Measurements from ENCODE around the gene AVPI1. TPM values are rescaled to one million over a fixed set of nuclear protein-coding genes. Genes with fewer than 3 reads are reported as not detected.

AVPI1 gene, protein sequence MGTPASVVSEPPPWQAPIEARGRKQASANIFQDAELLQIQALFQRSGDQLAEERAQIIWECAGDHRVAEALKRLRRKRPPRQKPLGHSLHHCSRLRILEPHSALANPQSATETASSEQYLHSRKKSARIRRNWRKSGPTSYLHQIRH
- 2.8 TPM for polyA plus RNA-seq (2013)

- peak within 1 kb of the TSS; percentile 51 to 86 (median 74) for H3K4me3 ChIP-seq (ENCODE audit: control insufficient read depth in 1 of 7, extremely low read depth in 1 of 7, insufficient read depth in 4 of 7, low read depth in 2 of 7, low read length in 6 of 7)
- peaks cover 0 to 33% (median 23%) of the 10 kb centered on the region in 4 experiments for H3K4me1 ChIP-seq (ENCODE audit: control extremely low read depth in 1 of 4, control insufficient read depth in 4 of 4, insufficient read depth in 4 of 4, low read length in 3 of 4)
- no peaks in the 10 kb centered on the region for H3K36me3 ChIP-seq (ENCODE audit: control insufficient read depth in 4 of 4, insufficient read depth in 4 of 4, low read length in 3 of 4)
- H3K9me3 ChIP-seq (ENCODE audit: control extremely low read depth in 1 of 5, control insufficient read depth in 4 of 5, insufficient read depth in 2 of 5, low read depth in 1 of 5, low read length in 4 of 5) = no peaks in the 10 kb centered on the region
- ChIA-PET POLR2A (interaction anchor here (0.8 to 1.8 kb wide), 3 partner anchors 10 to 17 kb away, joined by 3 to 6 read pairs (median 3); no protein-coding TSS in a partner anchor), CTCF (interaction anchor here (1.2 to 6.5 kb wide), 13 partner anchors 10 to 80 kb away, joined by 3 to 54 read pairs (median 6); partner anchors contain the start of genes MARVELD1 and ZFYVE27)
- under 1% methylated on average over 65 of the region's 78 CpGs for WGBS (ENCODE audit: insufficient coverage)
- H3K27ac ChIP-seq (ENCODE audit: insufficient read depth in 1 of 2, low read depth in 1 of 2, low read length in 2 of 2, poor library complexity in 1 of 2, severe bottlenecking in 2 of 2) = peak within 1 kb of the TSS; percentile 40 to 72
- peak; percentile 96 to 98 (median 98) for DNase-seq
- H3K27me3 ChIP-seq (replicated peaks in 2 of 5; ENCODE audit: control insufficient read depth in 4 of 5, insufficient read depth in 5 of 5, low read length in 4 of 5) = no peaks in the 10 kb centered on the region
Measured at GRCh38 chr10:97686962-97687784, at the start of gene AVPI1. AVPI1 (minus strand) TSS chr10:97687241; CDS start chr10:97679905, 7,336 bp downstream.

- no peaks in the 10 kb centered on the region for H3K9me3 ChIP-seq (ENCODE audit: control extremely low read depth in 1 of 5, control insufficient read depth in 4 of 5, insufficient read depth in 2 of 5, low read depth in 1 of 5, low read length in 4 of 5)
- CTCF ChIA-PET = interaction anchor here (1.1 to 21.5 kb wide), 10 partner anchors 10 to 61 kb away, joined by 3 to 623 read pairs (median 6); partner anchors contain the start of genes AVPI1 and MARVELD1
- peaks cover 7 to 19% (median 15%) of the 10 kb centered on the region in 4 experiments for H3K4me1 ChIP-seq (ENCODE audit: control extremely low read depth in 1 of 4, control insufficient read depth in 4 of 4, insufficient read depth in 4 of 4, low read length in 3 of 4)
- POLR2A ChIA-PET = interaction anchor here (1.2 kb wide), 1 partner anchor 23 kb away, joined by 4 read pairs; the partner anchor contains the start of gene MARVELD1
- H3K27me3 ChIP-seq (replicated peaks in 2 of 5; ENCODE audit: control insufficient read depth in 4 of 5, insufficient read depth in 5 of 5, low read length in 4 of 5) = no peaks in the 10 kb centered on the region
- H3K4me3 ChIP-seq (ENCODE audit: control insufficient read depth in 1 of 7, extremely low read depth in 1 of 7, insufficient read depth in 4 of 7, low read depth in 2 of 7, low read length in 6 of 7) = peak overlapping the region in 6 of 7 experiments; percentile 75 to 96 (median 91)
- peaks cover 4 to 20% (median 12%) of the 10 kb centered on the region in 4 experiments for H3K36me3 ChIP-seq (ENCODE audit: control insufficient read depth in 4 of 4, insufficient read depth in 4 of 4, low read length in 3 of 4)
- H3K27ac ChIP-seq (ENCODE audit: insufficient read depth in 1 of 2, low read depth in 1 of 2, low read length in 2 of 2, poor library complexity in 1 of 2, severe bottlenecking in 2 of 2) = peak overlapping the region in 1 of 2 experiments; percentile 91
- DNase-seq = no peak
- 70% methylated on average over 12 of the region's 13 CpGs for WGBS (ENCODE audit: insufficient coverage)
Measured at GRCh38 chr10:97736403-97736901, 49.4 kb upstream of the AVPI1 start.

DNA sequence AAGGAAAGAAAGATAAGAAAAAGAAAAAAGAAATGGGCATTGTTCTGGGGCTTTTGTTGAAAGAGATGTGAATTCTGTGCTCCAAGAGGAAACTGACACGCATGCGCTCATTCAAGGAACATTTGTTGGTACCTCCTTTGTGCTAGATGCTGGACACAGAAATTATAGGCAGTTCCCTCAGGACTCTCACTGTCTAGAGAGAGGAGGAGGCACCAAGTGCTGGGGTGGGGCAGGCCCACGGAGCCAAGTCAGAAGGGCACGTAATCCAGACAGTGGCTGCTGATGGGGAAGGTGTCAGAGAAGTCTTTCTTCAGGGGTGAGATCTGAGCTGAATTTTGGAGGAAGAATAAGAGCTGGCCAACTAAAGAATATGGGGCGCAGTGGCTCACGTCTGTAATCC, 47.0 kb upstream of the AVPI1 start:
- POLR2A ChIA-PET = no interaction called here
- 83% methylated on average over 4 of the region's 6 CpGs for WGBS (ENCODE audit: insufficient coverage)
- CTCF ChIA-PET = interaction anchor here (1.1 to 21.5 kb wide), 9 partner anchors 10 to 162 kb away, joined by 3 to 623 read pairs (median 4); partner anchors contain the start of gene MARVELD1

DNA sequence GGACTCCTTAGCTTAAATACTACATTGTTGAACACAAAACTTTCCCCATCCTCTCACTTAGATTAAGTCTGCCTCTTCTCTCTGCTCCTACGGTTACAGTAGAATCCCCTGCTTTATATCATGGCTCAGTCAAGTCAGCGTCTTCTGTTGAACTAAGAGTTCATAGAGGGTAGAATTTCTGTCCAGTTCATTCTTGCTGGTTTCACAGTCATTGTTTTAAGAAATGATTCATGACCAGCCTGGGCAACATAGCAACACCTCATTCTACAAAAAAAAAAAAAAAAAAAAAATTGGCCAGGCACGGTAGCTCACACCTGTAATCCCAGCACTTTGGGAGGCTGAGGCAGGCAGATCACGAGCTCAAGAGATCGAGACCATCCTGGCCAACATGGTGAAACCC, 46.2 kb upstream of the AVPI1 start:
- Histone ChIP-seq H3K27ac (ENCODE audit: insufficient read depth in 1 of 2, low read depth in 1 of 2, low read length in 2 of 2, poor library complexity in 1 of 2, severe bottlenecking in 2 of 2) (no peak overlapping the region), H3K27me3 (replicated peaks in 2 of 5; ENCODE audit: control insufficient read depth in 4 of 5, insufficient read depth in 5 of 5, low read length in 4 of 5) (no peaks in the 10 kb centered on the region), H3K4me1 (ENCODE audit: control extremely low read depth in 1 of 4, control insufficient read depth in 4 of 4, insufficient read depth in 4 of 4, low read length in 3 of 4) (peaks cover 7 to 14% (median 12%) of the 10 kb centered on the region in 4 experiments), H3K9me3 (ENCODE audit: control extremely low read depth in 1 of 5, control insufficient read depth in 4 of 5, insufficient read depth in 2 of 5, low read depth in 1 of 5, low read length in 4 of 5) (no peaks in the 10 kb centered on the region), H3K4me3 (ENCODE audit: control insufficient read depth in 1 of 7, extremely low read depth in 1 of 7, insufficient read depth in 4 of 7, low read depth in 2 of 7, low read length in 6 of 7) (no peak overlapping the region), H3K36me3 (ENCODE audit: control insufficient read depth in 4 of 4, insufficient read depth in 4 of 4, low read length in 3 of 4) (no peaks in the 10 kb centered on the region)
- no peak for DNase-seq
- ChIA-PET POLR2A (no interaction called here), CTCF (interaction anchor here (1.0 to 21.5 kb wide), 11 partner anchors 10 to 161 kb away, joined by 3 to 623 read pairs (median 5); partner anchors contain the start of genes AVPI1 and MARVELD1)
- WGBS (ENCODE audit: insufficient coverage) = 100% methylated on average over 1 of the region's 5 CpGs

More for the DNA sequence above, 47.0 kb upstream of the AVPI1 start:
- Histone ChIP-seq H3K27ac (ENCODE audit: insufficient read depth in 1 of 2, low read depth in 1 of 2, low read length in 2 of 2, poor library complexity in 1 of 2, severe bottlenecking in 2 of 2) (no peak overlapping the region), H3K4me3 (ENCODE audit: control insufficient read depth in 1 of 7, extremely low read depth in 1 of 7, insufficient read depth in 4 of 7, low read depth in 2 of 7, low read length in 6 of 7) (no peak overlapping the region), H3K9me3 (ENCODE audit: control extremely low read depth in 1 of 5, control insufficient read depth in 4 of 5, insufficient read depth in 2 of 5, low read depth in 1 of 5, low read length in 4 of 5) (no peaks in the 10 kb centered on the region), H3K36me3 (ENCODE audit: control insufficient read depth in 4 of 4, insufficient read depth in 4 of 4, low read length in 3 of 4) (peaks cover 0 to 4% (median under 1%) of the 10 kb centered on the region in 4 experiments), H3K4me1 (ENCODE audit: control extremely low read depth in 1 of 4, control insufficient read depth in 4 of 4, insufficient read depth in 4 of 4, low read length in 3 of 4) (peaks cover 7 to 19% (median 15%) of the 10 kb centered on the region in 4 experiments), H3K27me3 (replicated peaks in 2 of 5; ENCODE audit: control insufficient read depth in 4 of 5, insufficient read depth in 5 of 5, low read length in 4 of 5) (no peaks in the 10 kb centered on the region)
- no peak for DNase-seq

DNA sequence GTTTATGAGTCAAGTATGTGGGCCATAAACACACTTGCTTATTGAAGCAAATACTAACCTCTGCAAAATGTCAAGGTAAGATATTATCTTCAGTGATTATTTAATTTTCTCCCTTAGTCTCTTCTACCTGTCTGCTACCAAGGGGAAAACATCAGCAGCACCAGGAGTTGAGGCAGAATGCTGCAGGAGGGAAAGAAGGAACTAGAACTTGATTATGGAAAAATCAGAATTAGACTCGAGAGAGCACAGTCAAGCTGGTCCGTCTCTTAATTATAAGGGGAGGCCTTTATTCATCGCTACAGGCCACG, 45.0 kb upstream of the AVPI1 start:
- Histone ChIP-seq H3K4me1 (ENCODE audit: control extremely low read depth in 1 of 4, control insufficient read depth in 4 of 4, insufficient read depth in 4 of 4, low read length in 3 of 4) (peaks cover 0 to 4% (median 3%) of the 10 kb centered on the region in 4 experiments), H3K27ac (ENCODE audit: insufficient read depth in 1 of 2, low read depth in 1 of 2, low read length in 2 of 2, poor library complexity in 1 of 2, severe bottlenecking in 2 of 2) (no peak overlapping the region), H3K9me3 (ENCODE audit: control extremely low read depth in 1 of 5, control insufficient read depth in 4 of 5, insufficient read depth in 2 of 5, low read depth in 1 of 5, low read length in 4 of 5) (no peaks in the 10 kb centered on the region), H3K27me3 (replicated peaks in 2 of 5; ENCODE audit: control insufficient read depth in 4 of 5, insufficient read depth in 5 of 5, low read length in 4 of 5) (no peaks in the 10 kb centered on the region), H3K4me3 (ENCODE audit: control insufficient read depth in 1 of 7, extremely low read depth in 1 of 7, insufficient read depth in 4 of 7, low read depth in 2 of 7, low read length in 6 of 7) (no peak overlapping the region), H3K36me3 (ENCODE audit: control insufficient read depth in 4 of 4, insufficient read depth in 4 of 4, low read length in 3 of 4) (no peaks in the 10 kb centered on the region)
- no peak for DNase-seq
- WGBS (ENCODE audit: insufficient coverage) = 86% methylated on average over 4 of the region's 4 CpGs
- POLR2A ChIA-PET = no interaction called here
- CTCF ChIA-PET = interaction anchor here (1.0 to 21.5 kb wide), 12 partner anchors 8 to 105 kb away, joined by 3 to 623 read pairs (median 5); partner anchors contain the start of genes AVPI1 and MARVELD1

DNA sequence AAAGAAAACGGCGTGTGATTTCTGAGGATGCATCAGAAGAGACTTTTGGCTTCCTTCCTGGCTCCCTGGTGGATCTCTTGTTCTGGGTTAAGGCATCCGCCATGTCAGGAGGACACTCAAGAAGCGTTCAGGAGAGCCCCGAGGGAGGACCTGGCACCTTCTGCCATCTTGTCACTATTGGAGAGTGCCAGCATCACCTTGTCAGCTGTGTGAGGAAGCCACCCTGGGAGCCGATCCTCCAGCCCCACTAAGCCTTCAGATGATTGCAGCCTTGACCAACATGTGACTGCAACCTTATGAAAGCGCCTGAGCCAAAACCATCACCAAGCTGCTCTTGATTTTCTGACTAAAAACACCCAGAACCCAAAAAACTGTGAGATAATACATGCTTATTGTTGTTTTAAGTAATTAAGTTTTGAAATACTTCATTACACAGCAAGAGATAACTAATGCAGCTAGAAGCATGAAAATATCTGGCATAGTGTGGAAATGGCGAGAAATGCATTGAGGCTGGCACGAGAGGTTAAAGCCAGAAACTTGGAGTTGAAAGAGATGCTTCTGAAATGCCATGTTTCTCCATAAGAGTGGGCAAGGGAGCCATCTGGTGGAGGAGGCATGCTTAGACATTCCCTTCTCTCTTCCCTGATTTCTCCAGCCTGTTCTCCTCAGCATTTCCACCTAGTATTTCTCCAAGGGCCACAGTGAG, 44.5 kb upstream of the AVPI1 start:
- Histone ChIP-seq H3K4me3 (ENCODE audit: control insufficient read depth in 1 of 7, extremely low read depth in 1 of 7, insufficient read depth in 4 of 7, low read depth in 2 of 7, low read length in 6 of 7) (no peak overlapping the region), H3K4me1 (ENCODE audit: control extremely low read depth in 1 of 4, control insufficient read depth in 4 of 4, insufficient read depth in 4 of 4, low read length in 3 of 4) (peaks cover 0 to under 1% (median 0%) of the 10 kb centered on the region in 4 experiments), H3K27ac (ENCODE audit: insufficient read depth in 1 of 2, low read depth in 1 of 2, low read length in 2 of 2, poor library complexity in 1 of 2, severe bottlenecking in 2 of 2) (no peak overlapping the region), H3K36me3 (ENCODE audit: control insufficient read depth in 4 of 4, insufficient read depth in 4 of 4, low read length in 3 of 4) (no peaks in the 10 kb centered on the region), H3K9me3 (ENCODE audit: control extremely low read depth in 1 of 5, control insufficient read depth in 4 of 5, insufficient read depth in 2 of 5, low read depth in 1 of 5, low read length in 4 of 5) (no peaks in the 10 kb centered on the region), H3K27me3 (replicated peaks in 2 of 5; ENCODE audit: control insufficient read depth in 4 of 5, insufficient read depth in 5 of 5, low read length in 4 of 5) (no peaks in the 10 kb centered on the region)
- DNase-seq = peak; percentile 59 to 78 (median 62)
- WGBS (ENCODE audit: insufficient coverage) = 83% methylated on average over 5 of the region's 9 CpGs
- POLR2A ChIA-PET = interaction anchor here (0.9 to 1.0 kb wide), 2 partner anchors 17 to 20 kb away, joined by 3 read pairs; no protein-coding TSS in a partner anchor
- CTCF ChIA-PET = interaction anchor here (0.8 to 21.5 kb wide), 12 partner anchors 8 to 104 kb away, joined by 3 to 623 read pairs (median 4); partner anchors contain the start of genes AVPI1 and MARVELD1

All from common myeloid progenitor, CD34-positive (primary cell).